ENCODE results near the gene NPAS3.

- TF ChIP-seq, protein P1, sequence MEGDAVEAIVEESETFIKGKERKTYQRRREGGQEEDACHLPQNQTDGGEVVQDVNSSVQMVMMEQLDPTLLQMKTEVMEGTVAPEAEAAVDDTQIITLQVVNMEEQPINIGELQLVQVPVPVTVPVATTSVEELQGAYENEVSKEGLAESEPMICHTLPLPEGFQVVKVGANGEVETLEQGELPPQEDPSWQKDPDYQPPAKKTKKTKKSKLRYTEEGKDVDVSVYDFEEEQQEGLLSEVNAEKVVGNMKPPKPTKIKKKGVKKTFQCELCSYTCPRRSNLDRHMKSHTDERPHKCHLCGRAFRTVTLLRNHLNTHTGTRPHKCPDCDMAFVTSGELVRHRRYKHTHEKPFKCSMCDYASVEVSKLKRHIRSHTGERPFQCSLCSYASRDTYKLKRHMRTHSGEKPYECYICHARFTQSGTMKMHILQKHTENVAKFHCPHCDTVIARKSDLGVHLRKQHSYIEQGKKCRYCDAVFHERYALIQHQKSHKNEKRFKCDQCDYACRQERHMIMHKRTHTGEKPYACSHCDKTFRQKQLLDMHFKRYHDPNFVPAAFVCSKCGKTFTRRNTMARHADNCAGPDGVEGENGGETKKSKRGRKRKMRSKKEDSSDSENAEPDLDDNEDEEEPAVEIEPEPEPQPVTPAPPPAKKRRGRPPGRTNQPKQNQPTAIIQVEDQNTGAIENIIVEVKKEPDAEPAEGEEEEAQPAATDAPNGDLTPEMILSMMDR (IDR thresholded peaks at IDR 0.05; ENCODE audit: borderline replicate concordance, extremely low read depth, low read length, poor library complexity, severe bottlenecking) = no peak
- no peak for TF ChIP-seq EZH2 (IDR thresholded peaks at IDR 0.05; ENCODE audit: borderline replicate concordance, low read depth, low read length, severe bottlenecking)
Observed at GRCh38 chr14:33515441-33515840, 576.8 kb downstream of the NPAS3 start.

Measured in DND-41 (cell line).